K562 (cell line): Measurements from ENCODE around the gene RPL39. TPM values are rescaled to one million over a fixed set of nuclear protein-coding genes. Genes with fewer than 3 reads are reported as not detected.
A peak's percentile ranks its signal among the peaks of the same experiment; 100 is the strongest.

Experiments used
- CXXC5 ChIP-seq: fragments of 250-450 bp; sonication (Bioruptor Pico); IDR thresholded peaks from 2 replicates; pipeline ENCODE4 v1.8.0; 2022; ENCODE audit warnings: inconsistent platforms, mild to moderate bottlenecking, moderate library complexity
- HDAC2 ChIP-seq: fragments of 450-650 bp; IDR thresholded peaks from 2 replicates; pipeline ENCODE4 v1.6.1; 2016; ENCODE audit warnings: mild to moderate bottlenecking
- HDAC3 ChIP-seq: fragments of 450-650 bp; IDR thresholded peaks from 2 replicates; pipeline ENCODE4 v1.6.1; 2018; ENCODE audit warnings: borderline replicate concordance, mild to moderate bottlenecking, moderate library complexity; ENCODE audit not compliant: partially characterized antibody
- JUND ChIP-seq, 2 experiments: IDR thresholded peaks; 2 replicates in 1 of 2; 3 replicates in 1 of 2; pipeline ENCODE4 v1.6.1; 2011; ENCODE audit warnings: borderline replicate concordance in 2 of 2, low read depth in 2 of 2, low read length in 2 of 2, improper control_type of control experiment in 1 of 2, missing biosample characterization in 1 of 2, missing genetic modification characterization in 1 of 2, missing genetic modification reagents in 1 of 2
- MECOM ChIP-seq: fragments of 250-450 bp; sonication (Bioruptor Pico); IDR thresholded peaks from 2 replicates; pipeline ENCODE4 v1.8.0; 2022; ENCODE audit warnings: inconsistent platforms
- NFATC3 ChIP-seq: fragments of 450-650 bp; IDR thresholded peaks from 2 replicates; pipeline ENCODE4 v1.6.1; 2017; ENCODE audit warnings: mild to moderate bottlenecking
- PBX2 ChIP-seq, 2 experiments: IDR thresholded peaks in 1 of 2; conservative IDR thresholded peaks in 1 of 2; 2 replicates each; pipeline ENCODE4 v1.6.1; 2016; ENCODE audit warnings: low read depth in 2 of 2, mild to moderate bottlenecking in 1 of 2, missing compliant biosample characterization in 1 of 2, missing genetic modification characterization in 1 of 2, moderate library complexity in 1 of 2
- SMARCA4 ChIP-seq: fragments of 450-650 bp; IDR thresholded peaks from 2 replicates; pipeline ENCODE4 v1.6.1; 2016
- TCF3 ChIP-seq: sonication (generic); formaldehyde crosslinking; IDR thresholded peaks from 2 replicates; pipeline ENCODE4 v1.4.0; 2020; ENCODE audit warnings: mild to moderate bottlenecking, missing genetic modification reagents
- XRCC4 ChIP-seq: IDR thresholded peaks from one replicate; pipeline ENCODE4 v1.6.1; 2011; ENCODE audit not compliant: insufficient read depth, insufficient read length; ENCODE audit errors: extremely low read depth
- ZNF146 ChIP-seq: IDR thresholded peaks from one replicate; pipeline ENCODE4 v1.6.1; 2018; ENCODE audit warnings: missing compliant biosample characterization; ENCODE audit not compliant: unreplicated experiment
- ZNF212 ChIP-seq: fragments of 450-650 bp; formaldehyde crosslinking; IDR thresholded peaks from 2 replicates; pipeline ENCODE4 v1.4.0; 2020; ENCODE audit warnings: mild to moderate bottlenecking
- ZNF436 ChIP-seq: fragments of 250-450, 450-650 bp; sonication (Bioruptor Pico); formaldehyde crosslinking; IDR thresholded peaks from 2 replicates; pipeline ENCODE4 v1.7.0; 2020; ENCODE audit warnings: mild to moderate bottlenecking
- ZNF551 ChIP-seq: fragments of 250-450 bp; sonication (Bioruptor Pico); IDR thresholded peaks from 2 replicates; pipeline ENCODE4 v1.5.0; 2021; ENCODE audit warnings: mild to moderate bottlenecking, moderate library complexity
- ZNF609 ChIP-seq: sonication (generic); formaldehyde crosslinking; IDR thresholded peaks from 2 replicates; pipeline ENCODE4 v1.8.1; 2023; ENCODE audit warnings: missing genetic modification reagents, mild to moderate bottlenecking, borderline replicate concordance
- ZNF75A ChIP-seq: fragments of 450-650 bp; formaldehyde crosslinking; IDR thresholded peaks from 2 replicates; pipeline ENCODE4 v1.4.0; 2020; ENCODE audit warnings: mild to moderate bottlenecking
- ZNF76 ChIP-seq: fragments of 250-450 bp; sonication (Bioruptor Pico); IDR thresholded peaks from 2 replicates; pipeline ENCODE4 v1.4.0; 2020; ENCODE audit warnings: mild to moderate bottlenecking, moderate library complexity, borderline replicate concordance
- polyA plus RNA-seq, 8 experiments: library from polyadenylated mRNA; depleted of rRNA in 4 of 8; stranded (reverse) in 5 of 8; unstranded in 3 of 8; fragments of >200 nt; fragmentation: Nextera tagmentation in 2 of 8; fragmentation: Illumina TruSeq in 1 of 8; extraction: Ambion mirVana in 2 of 8; extraction: Trizol in 1 of 8; gene quantifications; 2 replicates each; pipeline versions ENCODE4 v1.2.1 to v1.2.3, GENCODE V29; 2011 to 2014; ENCODE audit warnings: inconsistent platforms in 1 of 8, missing spikeins in 1 of 8
- total RNA-seq, 7 experiments: library from RNA; depleted of rRNA in 6 of 7; stranded (reverse); fragments of >200 nt in 6 of 7; fragmentation: Illumina TruSeq in 2 of 7; extraction: Trizol in 2 of 7; gene quantifications; 2 replicates each; pipeline versions ENCODE4 v1.2.1 to v1.2.3, GENCODE V29; 2011 to 2021; ENCODE audit warnings: low replicate concordance in 1 of 7

RPL39 gene
- total and polyA plus RNA-seq, 9 of the 15 experiments (the other 6 are each of a cell fraction or from before 2014, with no cell fraction given): 1,382 to 5,043 (median 3,226) TPM

- TF ChIP-seq ZNF436 (CRISPR knock-in tag): no peak
- TF ChIP-seq ZNF551 (CRISPR knock-in tag): no peak
- no peak for TF ChIP-seq TCF3 (CRISPR knock-in tag)
- no peak for TF ChIP-seq HDAC3
- TF ChIP-seq ZNF146 (CRISPR knock-in tag): no peak
- no peak for TF ChIP-seq ZNF75A (CRISPR knock-in tag)
- no peak for TF ChIP-seq ZNF609 (CRISPR knock-in tag)
- no peak for TF ChIP-seq NFATC3
- no peak for TF ChIP-seq XRCC4
- no peak for TF ChIP-seq HDAC2
- no peak for TF ChIP-seq PBX2 (CRISPR knock-in tag; IDR thresholded peaks at IDR 0.05; ENCODE audit: low read depth)
- TF ChIP-seq PBX2 (tag; conservative IDR thresholded peaks at IDR 0.05; ENCODE audit: low read depth): peak; percentile 33; the same call in 1 of the 2 replicates
- no peak for TF ChIP-seq ZNF212 (CRISPR knock-in tag)
- no peak for TF ChIP-seq ZNF76 (CRISPR knock-in tag)
- no peak for TF ChIP-seq MECOM (CRISPR knock-in tag)
- peak; percentile 62; the same call in 1 of the 2 replicates for TF ChIP-seq JUND (IDR thresholded peaks at IDR 0.05; ENCODE audit: borderline replicate concordance, low read depth, low read length)
- no peak; the same call in 2 of the 3 replicates for TF ChIP-seq JUND (tag; IDR thresholded peaks at IDR 0.05; ENCODE audit: borderline replicate concordance, low read depth, low read length)
- TF ChIP-seq CXXC5 (CRISPR knock-in tag): peak; percentile 69
- no peak for TF ChIP-seq SMARCA4
Observed at GRCh38 chrX:119791437-119792231, at the start of gene RPL39 (continued).
